Endodermal cell (in vitro differentiated cells): ENCODE results near the gene KCNQ1. TPM values are rescaled to one million over a fixed set of nuclear protein-coding genes. Genes with fewer than 3 reads are reported as not detected.

ENCODE experiments used
- DNase-seq: peaks from one replicate; pipeline ENCODE4 v3.0.0-alpha.2; 2017
- H3K27ac ChIP-seq: 2 replicates; pipeline ENCODE4 v1.5.1; 2013; ENCODE audit warnings: mild to moderate bottlenecking, low read depth, low read length, moderate library complexity
- H3K27me3 ChIP-seq: 2 replicates; pipeline ENCODE4 v1.6.1; 2013; ENCODE audit warnings: mild to moderate bottlenecking, low read length, moderate library complexity; ENCODE audit not compliant: insufficient read depth, control insufficient read depth, poor library complexity, severe bottlenecking
- H3K36me3 ChIP-seq: 2 replicates; pipeline ENCODE4 v1.7.0; 2013; ENCODE audit warnings: mild to moderate bottlenecking, low read length, moderate library complexity; ENCODE audit not compliant: control insufficient read depth, insufficient read depth
- H3K4me1 ChIP-seq: one replicate; pipeline ENCODE4 v1.7.0; 2013; ENCODE audit warnings: low read length; ENCODE audit not compliant: control insufficient read depth, insufficient read depth
- H3K4me3 ChIP-seq: 2 replicates; pipeline ENCODE4 v1.5.1; 2013; ENCODE audit warnings: mild to moderate bottlenecking, low read length, moderate library complexity
- H3K9ac ChIP-seq: 2 replicates; pipeline ENCODE4 v1.6.1; 2013; ENCODE audit warnings: mild to moderate bottlenecking, low read length, moderate library complexity; ENCODE audit not compliant: poor library complexity, severe bottlenecking; ENCODE audit errors: extremely low read depth
- H3K9me3 ChIP-seq: 2 replicates; pipeline ENCODE4 v1.6.1; 2013; ENCODE audit warnings: mild to moderate bottlenecking, low read length, moderate library complexity; ENCODE audit not compliant: control insufficient read depth
- H3K27ac Mint-ChIP-seq: 2 replicates; pipeline ENCODE4 v1.8.0; 2020; ENCODE audit warnings: mixed read lengths
- H3K27me3 Mint-ChIP-seq: 2 replicates; pipeline ENCODE4 v1.8.0; 2021; ENCODE audit warnings: mild to moderate bottlenecking, mixed read lengths; ENCODE audit not compliant: insufficient read depth
- H3K36me3 Mint-ChIP-seq: 2 replicates; pipeline ENCODE4 v1.8.0; 2020; ENCODE audit warnings: low read depth, mixed read lengths
- H3K4me1 Mint-ChIP-seq: 2 replicates; pipeline ENCODE4 v1.8.0; 2020; ENCODE audit warnings: mixed read lengths
- H3K4me3 Mint-ChIP-seq: 2 replicates; pipeline ENCODE4 v1.8.0; 2020; ENCODE audit warnings: mild to moderate bottlenecking, moderate library complexity, mixed read lengths
- H3K9me3 Mint-ChIP-seq: 2 replicates; pipeline ENCODE4 v1.8.0; 2020; ENCODE audit warnings: mild to moderate bottlenecking, mixed read lengths
- WGBS, 2 experiments: methylation state at CpG; one replicate each; pipeline versions ENCODE4 v1.1.5 to v1.1.7; 2013; ENCODE audit warnings: missing lambda C conversion rate in 2 of 2, mixed read lengths in 1 of 2; ENCODE audit not compliant: insufficient coverage in 1 of 2, insufficient read length in 1 of 2; 5-methylcytosine and 5-hydroxymethylcytosine counted together
- total RNA-seq, 2 donors: library from RNA; stranded (reverse); fragmentation: NEBNext Ultra II Directional in 1 of 2; extraction: Animal tissue kit (Norgen Biotek cat#: 25700) in 1 of 2; gene quantifications; 2 replicates in 1 of 2; 3 replicates in 1 of 2; pipeline ENCODE4 v1.2.1, GENCODE V29; 2021
- TF ChIP-seq, protein P1 (sequence below): fragments of 200-600 bp; sonication (generic); conservative IDR thresholded peaks from 2 replicates; pipeline ENCODE4 v1.5.0; 2021; ENCODE audit warnings: antibody characterized with exemption, mild to moderate bottlenecking

Gene KCNQ1
- total RNA-seq, 2 donors from 2014 or later, result 1.8 to 3.5 TPM

DNA sequence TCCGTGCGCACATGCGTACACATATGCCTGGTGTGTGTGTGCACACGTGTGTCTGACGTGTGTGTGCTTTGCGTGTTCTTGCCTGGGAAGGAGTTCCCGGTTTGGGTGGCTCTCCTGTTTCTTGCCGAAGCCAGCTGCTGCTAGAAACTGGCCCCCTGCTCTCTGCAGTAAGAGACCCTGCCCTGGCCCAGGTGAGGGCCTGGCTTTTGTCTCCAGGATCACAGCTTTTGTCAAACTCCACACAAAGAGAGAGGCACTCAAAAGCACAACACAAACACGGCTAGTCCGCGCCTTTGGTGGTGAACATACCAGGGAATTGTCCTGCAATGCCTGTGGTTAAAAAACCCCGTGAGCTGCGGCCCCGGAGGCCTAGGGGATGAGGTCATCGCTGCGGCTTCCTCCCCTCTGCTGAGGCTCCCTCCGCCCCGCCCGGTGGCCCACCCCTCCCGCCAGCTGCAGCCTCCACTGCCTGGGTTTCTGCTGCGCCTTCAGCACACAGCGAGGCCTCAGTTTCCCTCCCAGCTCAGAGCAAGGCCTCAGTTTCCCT, 88.9 kb downstream of the KCNQ1 start:
- Mint-ChIP-seq H3K27me3 (peaks cover 31% of the 10 kb centered on the region), H3K27ac (peak overlapping the region; percentile 98), H3K9me3 (no peaks in the 10 kb centered on the region), H3K36me3 (no peaks in the 10 kb centered on the region), H3K4me3 (peak overlapping the region; percentile 25), H3K4me1 (peaks cover 11% of the 10 kb centered on the region)
- DNase-seq, result peak; percentile 94
- Histone ChIP-seq H3K4me1 (peaks cover 10% of the 10 kb centered on the region), H3K36me3 (no peaks in the 10 kb centered on the region), H3K27me3 (no peaks in the 10 kb centered on the region), H3K9ac (peak overlapping the region; percentile 47), H3K27ac (peak overlapping the region; percentile 77), H3K4me3 (peak overlapping the region; percentile 12), H3K9me3 (no peaks in the 10 kb centered on the region)
- TF ChIP-seq, protein P1, sequence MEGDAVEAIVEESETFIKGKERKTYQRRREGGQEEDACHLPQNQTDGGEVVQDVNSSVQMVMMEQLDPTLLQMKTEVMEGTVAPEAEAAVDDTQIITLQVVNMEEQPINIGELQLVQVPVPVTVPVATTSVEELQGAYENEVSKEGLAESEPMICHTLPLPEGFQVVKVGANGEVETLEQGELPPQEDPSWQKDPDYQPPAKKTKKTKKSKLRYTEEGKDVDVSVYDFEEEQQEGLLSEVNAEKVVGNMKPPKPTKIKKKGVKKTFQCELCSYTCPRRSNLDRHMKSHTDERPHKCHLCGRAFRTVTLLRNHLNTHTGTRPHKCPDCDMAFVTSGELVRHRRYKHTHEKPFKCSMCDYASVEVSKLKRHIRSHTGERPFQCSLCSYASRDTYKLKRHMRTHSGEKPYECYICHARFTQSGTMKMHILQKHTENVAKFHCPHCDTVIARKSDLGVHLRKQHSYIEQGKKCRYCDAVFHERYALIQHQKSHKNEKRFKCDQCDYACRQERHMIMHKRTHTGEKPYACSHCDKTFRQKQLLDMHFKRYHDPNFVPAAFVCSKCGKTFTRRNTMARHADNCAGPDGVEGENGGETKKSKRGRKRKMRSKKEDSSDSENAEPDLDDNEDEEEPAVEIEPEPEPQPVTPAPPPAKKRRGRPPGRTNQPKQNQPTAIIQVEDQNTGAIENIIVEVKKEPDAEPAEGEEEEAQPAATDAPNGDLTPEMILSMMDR, result no peak
- 26 to 39% methylated on average over 17 to 22 of the region's 22 CpGs for WGBS, 2 experiments

DNA sequence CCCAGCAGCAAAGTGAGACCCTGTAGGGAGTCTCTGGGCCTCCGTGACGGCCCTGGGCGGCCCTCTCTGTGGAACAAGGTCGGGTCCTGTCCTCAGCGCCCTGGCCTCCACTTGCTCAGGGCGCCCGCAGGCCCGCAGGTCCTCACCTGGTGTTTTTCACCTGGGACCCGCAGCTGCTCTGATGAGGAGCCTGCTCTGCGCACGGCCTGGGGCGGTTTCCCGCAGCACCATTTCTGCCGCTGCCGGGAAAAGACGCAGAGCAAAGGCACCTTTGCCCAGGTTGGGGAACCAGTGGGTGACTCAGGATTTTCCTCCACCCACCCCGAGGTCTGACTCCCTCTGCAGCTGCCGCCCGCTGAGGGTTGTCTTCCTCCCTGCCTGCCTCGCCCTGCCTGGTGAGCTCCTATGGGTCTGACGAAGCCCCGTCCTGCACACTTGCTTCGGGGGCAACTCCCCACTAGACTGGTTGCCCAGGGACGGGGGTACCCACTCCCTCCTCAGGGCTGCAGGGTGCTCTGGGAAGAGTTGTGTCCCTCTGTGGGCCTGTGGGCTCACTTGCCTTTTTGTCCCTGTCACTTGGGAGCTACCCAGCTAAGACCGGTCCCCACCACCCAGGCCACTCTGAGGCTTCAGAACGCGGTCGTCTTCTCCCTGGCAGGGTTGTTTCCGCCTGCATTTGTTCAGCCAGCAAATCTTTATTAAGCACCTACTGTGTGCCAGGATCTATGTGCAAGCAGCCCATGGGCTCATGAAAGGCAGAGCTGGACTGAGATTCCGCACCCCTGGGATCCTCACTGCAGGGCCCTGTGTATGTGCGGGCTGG, 89.5 kb downstream of the KCNQ1 start:
- H3K27ac ChIP-seq, result no peak overlapping the region
- H3K27me3 ChIP-seq, result no peaks in the 10 kb centered on the region
- Mint-ChIP-seq H3K27ac (peak overlapping the region; percentile 80), H3K4me1 (peaks cover 11% of the 10 kb centered on the region), H3K9me3 (no peaks in the 10 kb centered on the region), H3K4me3 (no peak overlapping the region), H3K27me3 (peaks cover 28% of the 10 kb centered on the region), H3K36me3 (no peaks in the 10 kb centered on the region)
- 87 to 88% methylated on average over 22 to 31 of the region's 31 CpGs for WGBS, 2 experiments
- H3K36me3 ChIP-seq, result no peaks in the 10 kb centered on the region
- H3K9me3 ChIP-seq, result no peaks in the 10 kb centered on the region
- DNase-seq, result no peak
- TF ChIP-seq, protein P1, result no peak
- peaks cover 10% of the 10 kb centered on the region for H3K4me1 ChIP-seq
- H3K9ac ChIP-seq, result peak overlapping the region; percentile 20
- no peak overlapping the region for H3K4me3 ChIP-seq

DNA sequence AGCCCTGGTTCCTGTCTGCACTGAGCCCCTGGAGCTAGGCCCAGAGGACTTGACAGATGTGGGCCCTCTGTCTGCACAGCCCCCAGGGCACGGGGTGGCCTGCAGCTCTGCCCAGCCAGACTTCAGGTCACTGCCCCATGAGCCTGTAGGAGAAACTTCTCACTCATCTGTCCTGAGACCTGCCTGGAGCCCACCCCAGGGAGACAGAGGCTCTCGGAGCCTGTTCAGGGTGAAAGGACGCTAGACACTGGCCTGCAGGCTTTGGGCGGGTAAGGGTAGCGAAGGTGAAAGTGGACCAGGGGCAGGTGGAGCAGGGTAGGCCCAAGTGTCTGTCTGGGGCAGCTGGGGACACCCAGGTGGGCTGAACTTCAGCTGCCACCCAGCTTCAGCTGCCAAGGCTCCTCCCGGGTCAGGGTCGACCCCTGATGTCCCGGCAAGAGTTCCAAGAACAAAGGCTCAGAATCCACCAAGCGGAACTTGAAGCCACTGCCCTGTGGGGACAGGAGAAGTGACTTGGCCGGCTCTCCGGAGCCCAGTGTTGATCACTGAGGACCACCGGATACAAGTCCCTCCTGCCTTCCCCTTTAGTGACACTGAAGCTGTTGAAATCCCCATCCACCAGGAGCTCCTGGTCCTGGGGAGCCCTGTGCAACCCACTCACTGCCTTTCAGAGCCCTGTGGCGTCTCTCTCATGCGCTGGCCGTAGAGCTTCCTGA, 90.3 kb downstream of the KCNQ1 start:
- H3K4me1 ChIP-seq, result peaks cover 10% of the 10 kb centered on the region
- no peaks in the 10 kb centered on the region for H3K36me3 Mint-ChIP-seq
- H3K27ac ChIP-seq, result no peak overlapping the region
- TF ChIP-seq, protein P1, result no peak
- no peaks in the 10 kb centered on the region for H3K36me3 ChIP-seq
- H3K27ac Mint-ChIP-seq, result peak overlapping the region; percentile 80
- H3K4me3 ChIP-seq, result no peak overlapping the region
- H3K27me3 ChIP-seq, result no peaks in the 10 kb centered on the region
- H3K9ac ChIP-seq, result no peak overlapping the region
- 91 to 93% methylated on average over 12 to 15 of the region's 15 CpGs for WGBS, 2 experiments
- H3K9me3 ChIP-seq, result no peaks in the 10 kb centered on the region
- H3K4me3 Mint-ChIP-seq, result no peak overlapping the region
- peaks cover 32% of the 10 kb centered on the region for H3K27me3 Mint-ChIP-seq
- peak; percentile 59 for DNase-seq
- no peaks in the 10 kb centered on the region for H3K9me3 Mint-ChIP-seq
- H3K4me1 Mint-ChIP-seq, result peaks cover 11% of the 10 kb centered on the region
